ENCODE measurements around the gene MEF2A. TPM values are rescaled to one million over a fixed set of nuclear protein-coding genes. Genes with fewer than 3 reads are reported as not detected.
"Not testable (repeated sequence)": the region's sequence is repeated elsewhere in the genome, so short reads cannot be mapped to it uniquely, and the experiment has no call there.

The MEF2A gene
- total RNA-seq = 37.5 TPM

GRCh38 chr15:99565299-99566156 lies at the start of gene MEF2A:
Gene MEF2A (plus strand): TSS chr15:99565984. CDS start chr15:99633120, 67,136 bp downstream.
- DNase-seq (ENCODE audit: low spot score in 2 of 2) (peak; percentile 87 to 93), FAIRE-seq (no peak)

GRCh38 chr15:99518191-99518590 lies 47.6 kb upstream of the MEF2A start:
- FAIRE-seq (no peak), DNase-seq (ENCODE audit: low spot score in 2 of 2) (no peak)

GRCh38 chr15:99519366-99519765 lies 46.4 kb upstream of the MEF2A start:
- DNase-seq (ENCODE audit: low spot score in 2 of 2); FAIRE-seq: not testable (repeated sequence)

- DNase-seq (ENCODE audit: low spot score in 2 of 2) (no peak), FAIRE-seq (peak; percentile 23)
Observed at GRCh38 chr15:99522288-99522687, 43.5 kb upstream of the MEF2A start.

- no peak for DNase-seq (ENCODE audit: low spot score in 2 of 2)
- no peak for FAIRE-seq
Observed at GRCh38 chr15:99526176-99526575, 39.6 kb upstream of the MEF2A start.

GRCh38 chr15:99526671-99527070 lies 39.1 kb upstream of the MEF2A start:
- DNase-seq (ENCODE audit: low spot score in 2 of 2) (no peak), FAIRE-seq (no peak)

- no peak for FAIRE-seq
- DNase-seq (ENCODE audit: low spot score in 2 of 2) = peak in 1 of 2 donors; percentile 51
Observed at GRCh38 chr15:99536422-99537040, 29.3 kb upstream of the MEF2A start.

- FAIRE-seq (no peak), DNase-seq (ENCODE audit: low spot score in 2 of 2) (no peak)
Observed at GRCh38 chr15:99537344-99537743, 28.4 kb upstream of the MEF2A start.

- FAIRE-seq (no peak), DNase-seq (ENCODE audit: low spot score in 2 of 2) (no peak)
Observed at GRCh38 chr15:99538261-99538660, 27.5 kb upstream of the MEF2A start.

- DNase-seq (ENCODE audit: low spot score in 2 of 2) = no peak
- no peak for FAIRE-seq
Observed at GRCh38 chr15:99542828-99543227, 23.0 kb upstream of the MEF2A start.

GRCh38 chr15:99545605-99546004 lies 20.2 kb upstream of the MEF2A start:
- FAIRE-seq (no peak), DNase-seq (ENCODE audit: low spot score in 2 of 2) (no peak)

GRCh38 chr15:99546441-99547100 lies 19.2 kb upstream of the MEF2A start:
- FAIRE-seq = no peak
- DNase-seq (ENCODE audit: low spot score in 2 of 2) = no peak

GRCh38 chr15:99547517-99547916 lies 18.3 kb upstream of the MEF2A start:
- no peak for FAIRE-seq

GRCh38 chr15:99550077-99550476 lies 15.7 kb upstream of the MEF2A start:
- FAIRE-seq (no peak), DNase-seq (ENCODE audit: low spot score in 2 of 2) (no peak)

More at GRCh38 chr15:99547517-99547916, 18.3 kb upstream of the MEF2A start:
- no peak for DNase-seq (ENCODE audit: low spot score in 2 of 2)

GRCh38 chr15:99552111-99552510 lies 13.7 kb upstream of the MEF2A start:
- DNase-seq (ENCODE audit: low spot score in 2 of 2) (no peak), FAIRE-seq (no peak)

- FAIRE-seq (no peak), DNase-seq (ENCODE audit: low spot score in 2 of 2) (no peak)
Observed at GRCh38 chr15:99554880-99555488, 10.8 kb upstream of the MEF2A start.

GRCh38 chr15:99556011-99556410 lies 9.8 kb upstream of the MEF2A start:
- no peak for FAIRE-seq
- DNase-seq (ENCODE audit: low spot score in 2 of 2) = no peak

GRCh38 chr15:99556578-99556977 lies 9.2 kb upstream of the MEF2A start:
- no peak for DNase-seq (ENCODE audit: low spot score in 2 of 2)
- no peak for FAIRE-seq

- FAIRE-seq = no peak
Observed at GRCh38 chr15:99558084-99558483, 7.7 kb upstream of the MEF2A start.

GRCh38 chr15:99558571-99558970 lies 7.2 kb upstream of the MEF2A start:
- no peak for FAIRE-seq
- no peak for DNase-seq (ENCODE audit: low spot score in 2 of 2)

More at GRCh38 chr15:99558084-99558483, 7.7 kb upstream of the MEF2A start:
- no peak for DNase-seq (ENCODE audit: low spot score in 2 of 2)

All from frontal cortex (tissue), 4 donors.